ENCODE measurements around the gene TTC1. TPM values are rescaled to one million over a fixed set of nuclear protein-coding genes. Genes with fewer than 3 reads are reported as not detected.
"Not testable (repeated sequence)": the region's sequence is repeated elsewhere in the genome, so short reads cannot be mapped to it uniquely, and the experiment has no call there.

The TTC1 gene
- total and polyA plus RNA-seq, 3 experiments from 2014 or later: 66.4 to 99.8 (median 70.7) TPM

DNA sequence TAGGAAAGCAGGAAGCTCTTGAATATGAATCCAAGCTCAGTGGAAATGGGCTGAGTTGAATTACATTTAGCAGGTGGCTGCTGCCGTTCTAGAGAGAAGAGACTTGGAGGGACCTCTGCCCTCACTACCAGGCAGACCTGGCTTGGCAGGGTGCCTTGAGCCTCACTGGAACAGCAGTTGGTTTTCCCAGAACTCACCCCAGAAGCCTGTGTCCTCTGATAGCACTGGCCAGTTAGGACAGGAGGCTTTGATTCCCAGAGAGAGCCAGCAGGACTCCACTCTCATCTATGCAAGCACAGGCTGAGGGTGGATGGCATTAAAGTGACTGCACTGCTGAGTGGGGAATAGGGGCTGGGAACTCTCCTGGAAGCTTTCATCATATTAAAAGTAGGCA, 55.5 kb downstream of the TTC1 start:
- peaks cover 0 to 4% (median 0%) of the 10 kb centered on the region in 3 donors for H3K4me1 Mint-ChIP-seq
- Histone ChIP-seq H3K4me1 (ENCODE audit: insufficient read depth, low read length) (no peaks in the 10 kb centered on the region), H3K9me3 (ENCODE audit: low read length) (no peaks in the 10 kb centered on the region), H3K36me3 (ENCODE audit: insufficient read depth, low read length) (peaks cover 26% of the 10 kb centered on the region), H3K4me3 (ENCODE audit: low read length) (no peak overlapping the region), H3K27me3 (ENCODE audit: insufficient read depth, low read length, poor library complexity, severe bottlenecking) (no peaks in the 10 kb centered on the region), H3K27ac (ENCODE audit: low read depth, low read length) (no peak overlapping the region)
- no peaks in the 10 kb centered on the region for H3K27me3 Mint-ChIP-seq
- peaks cover 4 to 75% (median 11%) of the 10 kb centered on the region in 3 donors for H3K36me3 Mint-ChIP-seq
- peak overlapping the region in 1 of 8 donors; percentile 26 for H3K27ac Mint-ChIP-seq
- CTCF ChIA-PET: interaction anchor here (3.1 kb wide), 1 partner anchor 9 kb away, joined by 10 read pairs; no protein-coding TSS in a partner anchor
- POLR2A ChIA-PET: no interaction called here
- H3K9me3 Mint-ChIP-seq: no peaks in the 10 kb centered on the region
- no peak for DNase-seq
- no peak overlapping the region for H3K4me3 Mint-ChIP-seq

DNA sequence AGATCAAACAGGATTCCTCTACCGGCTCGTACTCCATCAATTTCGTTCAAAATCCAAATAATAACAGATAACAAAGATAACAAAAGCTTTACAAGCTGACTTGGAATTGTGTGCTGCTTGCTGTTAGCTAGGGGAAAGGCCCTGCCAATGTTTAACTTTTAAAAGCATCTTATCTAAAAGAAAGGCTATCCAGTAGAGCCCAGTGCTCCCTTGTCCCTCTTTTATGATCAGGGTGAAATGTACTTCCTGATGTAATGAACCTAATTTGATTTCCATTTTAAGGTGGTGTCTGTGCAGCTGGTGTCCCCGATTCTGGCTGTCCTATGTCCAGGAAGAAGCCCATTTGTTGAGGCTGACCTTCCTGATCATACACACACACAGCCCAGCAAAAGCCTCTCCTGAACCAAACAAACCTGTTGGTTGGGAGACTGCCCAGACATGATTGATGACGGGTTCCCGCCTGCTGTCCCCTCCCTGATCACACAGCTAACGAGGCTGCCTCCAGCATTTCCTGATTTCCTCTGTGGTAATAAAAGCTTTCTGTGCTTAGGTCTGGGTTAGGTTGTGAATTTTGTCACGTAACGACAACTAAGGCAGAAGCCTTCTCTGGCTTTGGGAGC, 56.2 kb downstream of the TTC1 start:
- POLR2A ChIA-PET: no interaction called here
- no peak for DNase-seq
- Mint-ChIP-seq H3K27me3 (no peaks in the 10 kb centered on the region), H3K4me1 (peaks cover 0 to 4% (median 0%) of the 10 kb centered on the region in 3 donors), H3K4me3 (no peak overlapping the region), H3K9me3 (no peaks in the 10 kb centered on the region), H3K36me3 (peaks cover 3 to 70% (median 9%) of the 10 kb centered on the region in 3 donors), H3K27ac (peak overlapping the region in 2 of 8 donors; percentile 35 to 64)
- H3K36me3 ChIP-seq (ENCODE audit: insufficient read depth, low read length): peaks cover 19% of the 10 kb centered on the region
- H3K9me3 ChIP-seq (ENCODE audit: low read length): no peaks in the 10 kb centered on the region
- no peaks in the 10 kb centered on the region for H3K4me1 ChIP-seq (ENCODE audit: insufficient read depth, low read length)
- H3K4me3 ChIP-seq (ENCODE audit: low read length): no peak overlapping the region
- no peak overlapping the region for H3K27ac ChIP-seq (ENCODE audit: low read depth, low read length)
- CTCF ChIA-PET: interaction anchor here (0.8 to 3.1 kb wide), 2 partner anchors 10 to 78 kb away, joined by 3 to 10 read pairs; no protein-coding TSS in a partner anchor
- no peaks in the 10 kb centered on the region for H3K27me3 ChIP-seq (ENCODE audit: insufficient read depth, low read length, poor library complexity, severe bottlenecking)

DNA sequence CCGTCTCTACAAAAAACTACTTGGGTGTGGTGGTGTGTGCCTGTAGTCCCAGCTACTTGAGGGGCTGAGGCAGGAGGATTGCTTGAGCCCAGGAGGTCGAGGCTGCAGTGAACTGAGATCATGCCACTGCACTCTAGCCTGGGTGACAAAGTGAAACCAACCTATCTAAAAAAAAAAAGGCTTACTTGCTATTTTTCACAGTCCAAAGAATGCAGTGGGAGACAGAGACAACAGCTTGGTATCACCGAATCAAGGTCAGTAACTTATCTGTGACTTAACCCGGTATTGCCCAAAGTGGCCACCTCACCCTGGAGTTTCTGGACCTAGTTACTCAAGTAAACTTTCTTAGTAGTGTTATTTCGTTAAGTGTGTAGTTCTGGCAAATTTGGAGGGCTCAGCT, 60.2 kb downstream of the TTC1 start:
- POLR2A ChIA-PET; H3K9me3 Mint-ChIP-seq; H3K27ac Mint-ChIP-seq; H3K4me1 Mint-ChIP-seq; CTCF ChIA-PET; H3K4me3 Mint-ChIP-seq; DNase-seq; H3K9me3 ChIP-seq (ENCODE audit: low read length); H3K27me3 ChIP-seq (ENCODE audit: insufficient read depth, low read length, poor library complexity, severe bottlenecking); H3K4me3 ChIP-seq (ENCODE audit: low read length); H3K27ac ChIP-seq (ENCODE audit: low read depth, low read length); H3K4me1 ChIP-seq (ENCODE audit: insufficient read depth, low read length); H3K27me3 Mint-ChIP-seq: not testable (repeated sequence)
- peaks cover 2 to 42% (median 3%) of the 10 kb centered on the region in 3 donors for H3K36me3 Mint-ChIP-seq
- H3K36me3 ChIP-seq (ENCODE audit: insufficient read depth, low read length): peaks cover 12% of the 10 kb centered on the region

DNA sequence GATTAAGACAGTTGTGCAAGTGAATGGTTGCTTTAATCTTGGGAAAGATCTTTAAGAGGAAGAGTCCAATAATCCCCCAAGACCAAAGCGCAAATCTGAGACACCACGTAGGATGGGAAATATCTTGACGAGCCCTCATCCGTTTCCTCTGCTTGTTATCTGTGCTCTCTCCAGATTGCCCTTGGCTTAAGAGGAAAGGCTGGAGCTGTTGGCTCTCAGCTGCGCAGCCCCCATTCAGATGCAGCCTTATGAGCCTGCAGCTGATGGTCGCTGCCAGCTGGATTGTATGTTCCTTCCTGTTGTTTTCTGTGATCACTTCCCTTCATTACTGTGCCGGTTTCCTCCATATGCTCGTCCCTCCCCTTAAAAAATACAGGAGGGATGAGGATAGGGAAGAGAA, 62.6 kb downstream of the TTC1 start:
- Mint-ChIP-seq H3K9me3 (no peaks in the 10 kb centered on the region), H3K4me3 (no peak overlapping the region), H3K4me1 (no peaks in the 10 kb centered on the region), H3K36me3 (peaks cover 0 to 29% (median 2%) of the 10 kb centered on the region in 3 donors), H3K27me3 (no peaks in the 10 kb centered on the region), H3K27ac (no peak overlapping the region)
- Histone ChIP-seq H3K27ac (ENCODE audit: low read depth, low read length) (no peak overlapping the region), H3K4me3 (ENCODE audit: low read length) (no peak overlapping the region), H3K36me3 (ENCODE audit: insufficient read depth, low read length) (no peaks in the 10 kb centered on the region), H3K4me1 (ENCODE audit: insufficient read depth, low read length) (no peaks in the 10 kb centered on the region), H3K9me3 (ENCODE audit: low read length) (no peaks in the 10 kb centered on the region), H3K27me3 (ENCODE audit: insufficient read depth, low read length, poor library complexity, severe bottlenecking) (no peaks in the 10 kb centered on the region)
- ChIA-PET CTCF (interaction anchor here (1.2 to 1.5 kb wide), 2 partner anchors 9 to 50 kb away, joined by 4 to 5 read pairs; no protein-coding TSS in a partner anchor), POLR2A (no interaction called here)
- no peak for DNase-seq

DNA sequence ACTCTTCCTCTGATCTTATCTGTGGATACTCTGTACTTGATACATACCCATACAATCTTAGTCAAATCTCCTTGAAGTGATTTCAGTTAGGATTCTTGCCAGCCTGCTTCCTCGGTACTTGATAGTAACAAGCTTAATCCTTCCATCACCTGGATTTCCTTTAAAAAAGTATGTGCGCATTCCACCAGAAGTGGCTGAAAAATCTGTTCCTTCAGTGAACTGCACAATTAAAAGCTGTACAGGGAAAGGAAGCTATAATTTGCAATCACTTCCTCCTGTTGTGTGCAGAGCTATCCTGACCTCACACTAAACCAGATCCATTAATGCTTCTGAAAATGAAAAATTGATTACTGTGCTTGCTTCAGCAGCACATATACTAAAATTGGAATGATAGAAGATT, 63.0 kb downstream of the TTC1 start:
- no peak overlapping the region for H3K27ac ChIP-seq (ENCODE audit: low read depth, low read length)
- H3K27ac Mint-ChIP-seq: no peak overlapping the region
- H3K9me3 Mint-ChIP-seq: no peaks in the 10 kb centered on the region
- H3K27me3 Mint-ChIP-seq: no peaks in the 10 kb centered on the region
- no peaks in the 10 kb centered on the region for H3K36me3 ChIP-seq (ENCODE audit: insufficient read depth, low read length)
- no peak overlapping the region for H3K4me3 ChIP-seq (ENCODE audit: low read length)
- no peaks in the 10 kb centered on the region for H3K9me3 ChIP-seq (ENCODE audit: low read length)
- H3K4me3 Mint-ChIP-seq: no peak overlapping the region
- no peaks in the 10 kb centered on the region for H3K27me3 ChIP-seq (ENCODE audit: insufficient read depth, low read length, poor library complexity, severe bottlenecking)
- ChIA-PET CTCF (interaction anchor here (1.2 to 1.5 kb wide), 2 partner anchors 9 to 50 kb away, joined by 4 to 5 read pairs; no protein-coding TSS in a partner anchor), POLR2A (no interaction called here)
- no peaks in the 10 kb centered on the region for H3K4me1 ChIP-seq (ENCODE audit: insufficient read depth, low read length)
- no peaks in the 10 kb centered on the region for H3K4me1 Mint-ChIP-seq
- H3K36me3 Mint-ChIP-seq: peaks cover 0 to 28% (median 2%) of the 10 kb centered on the region in 3 donors
- DNase-seq: no peak

DNA sequence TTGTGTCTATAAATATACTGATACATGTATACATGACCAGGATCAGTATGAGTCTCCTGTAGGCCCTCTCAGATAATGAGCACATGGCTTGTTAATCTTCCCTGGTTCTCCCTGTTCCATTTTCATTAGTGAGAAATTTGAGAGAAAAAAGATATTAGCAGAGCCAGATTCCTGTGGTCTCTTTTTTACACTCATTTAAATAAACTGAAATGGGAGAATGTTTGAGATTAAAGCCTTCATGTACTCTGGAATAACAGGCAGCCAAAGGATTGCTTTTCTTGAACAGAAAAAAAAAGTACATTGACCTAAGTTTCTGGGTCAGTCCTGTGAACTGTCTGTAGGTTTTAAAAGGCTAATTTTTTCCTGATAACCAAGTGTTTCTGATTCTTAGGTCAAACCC, 66.1 kb downstream of the TTC1 start:
- H3K4me3 Mint-ChIP-seq: no peak overlapping the region
- no peak overlapping the region for H3K4me3 ChIP-seq (ENCODE audit: low read length)
- peak overlapping the region in 1 of 8 donors; percentile 69 for H3K27ac Mint-ChIP-seq

DNA sequence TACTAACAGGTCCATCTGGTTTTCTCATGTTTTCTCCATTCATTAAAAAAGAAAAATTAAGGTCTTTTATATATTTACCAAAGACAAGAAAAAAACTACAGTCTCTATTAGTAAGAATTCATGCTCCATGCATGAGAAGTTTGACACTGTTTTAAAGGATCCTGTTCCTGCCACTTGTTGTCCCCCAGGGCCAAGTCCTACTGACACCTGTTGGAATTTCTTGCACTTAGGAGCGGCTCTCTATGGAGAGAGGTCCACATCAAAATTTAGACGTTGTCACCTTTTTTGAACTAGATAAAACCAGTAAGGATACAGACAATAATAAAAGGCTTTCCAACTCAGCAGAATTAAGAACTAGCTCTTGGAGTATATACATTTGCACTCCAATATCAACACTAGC, 68.1 kb downstream of the TTC1 start:
- no peaks in the 10 kb centered on the region for H3K9me3 ChIP-seq (ENCODE audit: low read length)
- CTCF ChIA-PET: no interaction called here
- no peaks in the 10 kb centered on the region for H3K9me3 Mint-ChIP-seq
- no peak overlapping the region for H3K4me3 ChIP-seq (ENCODE audit: low read length)
- no peaks in the 10 kb centered on the region for H3K4me1 ChIP-seq (ENCODE audit: insufficient read depth, low read length)
- no peaks in the 10 kb centered on the region for H3K36me3 ChIP-seq (ENCODE audit: insufficient read depth, low read length)
- no peaks in the 10 kb centered on the region for H3K27me3 Mint-ChIP-seq
- no peak overlapping the region for H3K27ac ChIP-seq (ENCODE audit: low read depth, low read length)
- no peaks in the 10 kb centered on the region for H3K27me3 ChIP-seq (ENCODE audit: insufficient read depth, low read length, poor library complexity, severe bottlenecking)
- no peak for DNase-seq
- POLR2A ChIA-PET: no interaction called here
- H3K4me1 Mint-ChIP-seq: no peaks in the 10 kb centered on the region
- H3K27ac Mint-ChIP-seq: peak overlapping the region in 3 of 8 donors; percentile 30 to 66 (median 54)
- H3K4me3 Mint-ChIP-seq: no peak overlapping the region
- H3K36me3 Mint-ChIP-seq: peaks cover 0 to 39% (median 9%) of the 10 kb centered on the region in 3 donors

More for the DNA sequence above, 66.1 kb downstream of the TTC1 start:
- Histone ChIP-seq H3K36me3 (ENCODE audit: insufficient read depth, low read length) (no peaks in the 10 kb centered on the region), H3K27me3 (ENCODE audit: insufficient read depth, low read length, poor library complexity, severe bottlenecking) (no peaks in the 10 kb centered on the region), H3K27ac (ENCODE audit: low read depth, low read length) (no peak overlapping the region), H3K9me3 (ENCODE audit: low read length) (no peaks in the 10 kb centered on the region), H3K4me1 (ENCODE audit: insufficient read depth, low read length) (no peaks in the 10 kb centered on the region)
- DNase-seq: no peak
- no peaks in the 10 kb centered on the region for H3K9me3 Mint-ChIP-seq
- H3K36me3 Mint-ChIP-seq: peaks cover 0 to 38% (median 10%) of the 10 kb centered on the region in 3 donors
- ChIA-PET POLR2A (no interaction called here), CTCF (no interaction called here)
- no peaks in the 10 kb centered on the region for H3K27me3 Mint-ChIP-seq
- no peaks in the 10 kb centered on the region for H3K4me1 Mint-ChIP-seq

DNA sequence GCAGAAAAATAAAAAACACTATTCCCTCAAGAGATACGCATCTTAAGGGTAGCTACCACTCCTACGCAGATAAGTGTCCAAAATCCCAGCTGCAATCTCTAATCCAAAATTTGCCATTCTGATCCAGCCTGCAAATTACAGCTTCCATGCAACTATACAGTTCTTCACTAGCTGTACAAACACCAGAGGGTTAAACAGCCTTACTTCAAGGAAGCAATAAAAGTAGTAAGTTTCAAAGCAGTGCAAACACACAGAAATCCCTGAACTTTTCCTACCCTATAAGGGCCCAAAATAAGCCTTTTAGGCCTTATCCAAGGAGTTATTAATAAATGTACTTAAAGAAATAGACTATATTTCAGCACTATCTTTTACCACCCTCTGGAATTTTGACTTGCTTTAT, 70.8 kb downstream of the TTC1 start:
- Histone ChIP-seq H3K36me3 (ENCODE audit: insufficient read depth, low read length) (no peaks in the 10 kb centered on the region), H3K4me3 (ENCODE audit: low read length) (no peak overlapping the region), H3K27me3 (ENCODE audit: insufficient read depth, low read length, poor library complexity, severe bottlenecking) (no peaks in the 10 kb centered on the region), H3K9me3 (ENCODE audit: low read length) (no peaks in the 10 kb centered on the region), H3K27ac (ENCODE audit: low read depth, low read length) (no peak overlapping the region), H3K4me1 (ENCODE audit: insufficient read depth, low read length) (no peaks in the 10 kb centered on the region)
- Mint-ChIP-seq H3K4me1 (no peaks in the 10 kb centered on the region), H3K27ac (no peak overlapping the region), H3K36me3 (peaks cover 0 to 39% (median 9%) of the 10 kb centered on the region in 3 donors), H3K27me3 (no peaks in the 10 kb centered on the region), H3K9me3 (no peaks in the 10 kb centered on the region), H3K4me3 (no peak overlapping the region)
- DNase-seq: no peak
- POLR2A ChIA-PET: no interaction called here
- CTCF ChIA-PET: no interaction called here
